Colonic mucosa (tissue), 4 donors: ENCODE data around the gene PLCL1. TPM values are rescaled to one million over a fixed set of nuclear protein-coding genes. Genes with fewer than 3 reads are reported as not detected.

Source experiments
- DNase-seq: peaks from one replicate; pipeline ENCODE4 v3.0.0-alpha.2; 2020
- H3K27ac ChIP-seq: fragments of 200-600 bp; one replicate; pipeline ENCODE4 v1.8.0; 2021
- H3K27me3 ChIP-seq: fragments of 200-600 bp; one replicate; pipeline ENCODE4 v1.8.0; 2021
- H3K36me3 ChIP-seq: fragments of 200-600 bp; one replicate; pipeline ENCODE4 v1.8.0; 2021
- H3K4me1 ChIP-seq: fragments of 200-600 bp; one replicate; pipeline ENCODE4 v1.8.0; 2021; ENCODE audit warnings: mild to moderate bottlenecking
- H3K4me3 ChIP-seq: fragments of 200-600 bp; one replicate; pipeline ENCODE4 v1.8.0; 2021
- H3K9ac ChIP-seq, 2 donors: one replicate each; pipeline ENCODE4 v1.7.0; 2013; ENCODE audit warnings: control low read depth in 2 of 2, low read depth in 2 of 2, low read length in 2 of 2
- H3K9me3 ChIP-seq: fragments of 200-600 bp; one replicate; pipeline ENCODE4 v1.8.0; 2021
- intact Hi-C: fragments of 100-400 bp; cut with DNase I; formaldehyde crosslinking; loops from one replicate; pipeline ENCODE4 v1.14.1; 2022
- total RNA-seq, 2 donors: library from RNA; stranded (reverse); fragmentation: NEBNext Ultra II Directional in 1 of 2; extraction: Animal tissue kit (Norgen Biotek cat#: 25700) in 1 of 2; gene quantifications; one replicate each; pipeline ENCODE4 v1.2.1, GENCODE V29; 2021
- TF ChIP-seq, protein P1 (sequence below): fragments of 200-600 bp; IDR thresholded peaks from one replicate; pipeline ENCODE4 v1.8.0; 2022; ENCODE audit warnings: antibody characterized with exemption, mild to moderate bottlenecking
- donor health status: healthy.
- donor health status: DM: no; HTN: no; CAD: no.
- donor health status: DM: no; HTN: no; CAD: no.

PLCL1 gene
- total RNA-seq, 2 donors from 2014 or later = 0.30 to 1.3 TPM

DNA sequence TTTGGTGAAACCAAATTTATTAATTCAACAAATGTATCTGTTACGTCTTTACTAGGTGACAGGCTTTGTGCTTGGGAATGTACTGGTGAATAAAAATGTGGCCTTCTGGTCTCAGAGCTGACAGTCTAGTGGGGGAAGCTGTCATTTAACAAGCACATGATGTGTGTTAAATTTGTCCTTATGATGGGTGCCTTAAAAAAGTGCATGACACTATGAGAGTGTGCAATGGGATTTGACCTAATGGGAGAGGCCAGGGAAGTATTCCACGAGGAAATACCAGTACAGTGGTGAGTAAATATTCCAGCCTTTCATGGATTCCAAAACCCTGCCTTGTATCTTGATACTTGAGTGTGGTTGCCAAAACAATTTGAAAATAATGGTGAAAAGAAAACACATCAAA is 308.9 kb downstream of the PLCL1 start:
- Histone ChIP-seq H3K27me3 (no peaks in the 10 kb centered on the region), H3K36me3 (no peaks in the 10 kb centered on the region), H3K9me3 (no peaks in the 10 kb centered on the region), H3K4me3 (no peak overlapping the region), H3K4me1 (no peaks in the 10 kb centered on the region), H3K9ac (no peak overlapping the region), H3K27ac (no peak overlapping the region)
- no peak for DNase-seq
- TF ChIP-seq, protein P1, sequence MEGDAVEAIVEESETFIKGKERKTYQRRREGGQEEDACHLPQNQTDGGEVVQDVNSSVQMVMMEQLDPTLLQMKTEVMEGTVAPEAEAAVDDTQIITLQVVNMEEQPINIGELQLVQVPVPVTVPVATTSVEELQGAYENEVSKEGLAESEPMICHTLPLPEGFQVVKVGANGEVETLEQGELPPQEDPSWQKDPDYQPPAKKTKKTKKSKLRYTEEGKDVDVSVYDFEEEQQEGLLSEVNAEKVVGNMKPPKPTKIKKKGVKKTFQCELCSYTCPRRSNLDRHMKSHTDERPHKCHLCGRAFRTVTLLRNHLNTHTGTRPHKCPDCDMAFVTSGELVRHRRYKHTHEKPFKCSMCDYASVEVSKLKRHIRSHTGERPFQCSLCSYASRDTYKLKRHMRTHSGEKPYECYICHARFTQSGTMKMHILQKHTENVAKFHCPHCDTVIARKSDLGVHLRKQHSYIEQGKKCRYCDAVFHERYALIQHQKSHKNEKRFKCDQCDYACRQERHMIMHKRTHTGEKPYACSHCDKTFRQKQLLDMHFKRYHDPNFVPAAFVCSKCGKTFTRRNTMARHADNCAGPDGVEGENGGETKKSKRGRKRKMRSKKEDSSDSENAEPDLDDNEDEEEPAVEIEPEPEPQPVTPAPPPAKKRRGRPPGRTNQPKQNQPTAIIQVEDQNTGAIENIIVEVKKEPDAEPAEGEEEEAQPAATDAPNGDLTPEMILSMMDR = no peak
- intact Hi-C loops = no loop called here

DNA sequence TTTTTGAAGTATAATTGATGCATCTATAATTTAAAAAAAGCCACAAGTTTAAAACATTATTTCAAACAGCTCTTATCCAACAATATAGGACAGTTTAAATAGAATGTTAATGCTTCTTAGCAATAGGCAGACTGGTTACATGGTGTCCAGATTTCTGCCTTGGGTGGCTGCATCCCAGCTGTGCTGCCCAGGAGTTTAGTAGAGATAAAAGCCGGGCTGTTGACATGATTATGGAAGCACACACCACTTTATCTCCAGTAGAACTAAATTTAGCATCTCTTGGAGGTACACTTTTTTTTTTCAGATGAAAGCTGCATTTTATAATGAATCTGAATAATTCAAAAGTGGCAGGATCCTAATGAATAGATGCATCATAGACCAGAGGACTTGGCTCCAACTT is 309.7 kb downstream of the PLCL1 start:
- H3K27me3 ChIP-seq = no peaks in the 10 kb centered on the region
- no peaks in the 10 kb centered on the region for H3K36me3 ChIP-seq
- TF ChIP-seq, protein P1 = no peak
- H3K27ac ChIP-seq = no peak overlapping the region
- H3K9me3 ChIP-seq = no peaks in the 10 kb centered on the region
- no peak overlapping the region for H3K4me3 ChIP-seq
- no peak overlapping the region for H3K9ac ChIP-seq
- no peak for DNase-seq
- intact Hi-C loops = no loop called here
- H3K4me1 ChIP-seq = no peaks in the 10 kb centered on the region

DNA sequence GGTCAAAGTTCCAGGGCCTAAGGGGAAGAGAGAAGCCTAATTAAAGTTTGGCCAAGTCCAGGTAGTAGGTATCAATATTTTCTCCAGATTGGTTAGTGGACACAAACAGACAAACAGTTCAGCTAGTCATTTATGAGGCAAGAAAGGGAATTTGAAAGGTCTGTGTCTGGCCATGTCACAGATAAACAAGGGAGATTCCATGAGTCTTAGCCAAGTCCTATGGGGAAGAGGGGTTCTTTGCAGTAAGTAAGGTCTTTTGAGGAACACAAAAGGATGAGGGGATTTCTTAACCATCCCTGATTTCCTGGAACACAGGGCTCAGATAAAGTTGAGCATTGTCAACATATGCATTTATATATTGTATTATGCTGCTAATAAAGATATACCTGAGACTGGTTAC is 310.8 kb downstream of the PLCL1 start:
- Histone ChIP-seq H3K36me3 (no peaks in the 10 kb centered on the region), H3K4me1 (no peaks in the 10 kb centered on the region), H3K4me3 (no peak overlapping the region), H3K9me3 (no peaks in the 10 kb centered on the region), H3K9ac (no peak overlapping the region), H3K27me3 (no peaks in the 10 kb centered on the region), H3K27ac (no peak overlapping the region)
- DNase-seq = no peak
- intact Hi-C loops = no loop called here
- TF ChIP-seq, protein P1 = no peak

DNA sequence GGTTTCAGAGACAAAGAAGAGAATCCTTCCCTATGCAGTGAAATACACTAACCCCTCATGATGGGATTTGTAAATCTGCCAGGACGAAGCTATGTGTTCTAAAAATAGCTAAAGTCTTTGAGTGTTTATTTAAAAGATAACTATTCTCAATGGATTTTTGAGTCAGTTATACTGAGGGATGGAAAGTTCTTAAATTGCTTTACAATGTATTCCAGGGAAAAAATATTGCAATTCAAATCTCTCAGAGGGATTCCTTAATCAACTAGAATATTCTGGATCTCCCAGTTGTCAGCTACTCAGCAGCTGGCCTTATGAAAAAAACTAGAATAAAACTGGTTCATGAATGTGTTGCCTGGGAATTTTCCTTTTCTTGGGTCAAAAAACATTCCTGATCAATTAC is 312.4 kb downstream of the PLCL1 start:
- no peaks in the 10 kb centered on the region for H3K9me3 ChIP-seq
- H3K4me1 ChIP-seq = no peaks in the 10 kb centered on the region
- intact Hi-C loops = no loop called here
- H3K4me3 ChIP-seq = no peak overlapping the region
- no peaks in the 10 kb centered on the region for H3K36me3 ChIP-seq
- no peak for DNase-seq
- TF ChIP-seq, protein P1 = no peak
- H3K27ac ChIP-seq = no peak overlapping the region
- no peaks in the 10 kb centered on the region for H3K27me3 ChIP-seq
- H3K9ac ChIP-seq = no peak overlapping the region

DNA sequence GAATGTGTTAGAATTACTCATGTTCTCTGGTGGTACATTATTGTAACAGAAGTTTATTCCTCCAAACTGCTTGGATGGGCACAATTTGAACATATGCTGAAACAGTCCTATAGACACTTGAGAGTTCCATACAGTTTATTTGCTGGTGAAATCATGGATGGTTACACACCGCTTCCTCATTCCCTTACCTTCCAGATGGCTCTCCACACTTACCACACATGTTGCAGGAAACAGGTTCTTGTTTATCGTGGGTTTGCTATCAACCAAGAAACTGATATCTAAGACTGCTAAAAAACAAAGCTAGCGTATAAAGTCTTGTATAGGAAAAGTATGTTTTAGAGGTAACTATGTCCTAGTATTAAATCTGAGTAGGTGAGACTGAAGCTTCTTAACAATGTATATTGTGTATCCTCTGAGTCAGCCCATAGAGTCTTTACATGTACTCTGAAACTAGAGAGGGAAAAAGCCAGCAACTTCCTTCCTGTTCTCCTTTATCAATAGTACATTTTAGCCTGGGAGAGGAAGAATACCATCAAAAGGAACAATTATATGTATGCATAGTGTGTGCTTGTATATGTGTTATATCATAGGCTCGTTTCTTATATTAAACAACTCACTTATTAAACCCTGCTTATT is 313.1 kb downstream of the PLCL1 start:
- Histone ChIP-seq H3K4me1 (no peaks in the 10 kb centered on the region), H3K4me3 (no peak overlapping the region), H3K36me3 (no peaks in the 10 kb centered on the region), H3K9ac (no peak overlapping the region), H3K27ac (no peak overlapping the region), H3K27me3 (no peaks in the 10 kb centered on the region), H3K9me3 (no peaks in the 10 kb centered on the region)
- intact Hi-C loops = no loop called here
- no peak for DNase-seq
- TF ChIP-seq, protein P1 = no peak
